GM12865 (cell line): ENCODE results near the gene BOK.

Experiments used
- DNase-seq: peaks from one replicate; pipeline ENCODE4 v3.0.0; 2010; ENCODE audit warnings: low read depth
- H3K4me3 ChIP-seq: 2 replicates; pipeline ENCODE4 v1.5.1; 2011; ENCODE audit warnings: mild to moderate bottlenecking, low read depth, low read length, control low read depth
- CTCF ChIP-seq: IDR thresholded peaks from 2 replicates; pipeline ENCODE4 v1.5.1; 2011; ENCODE audit warnings: low read length, control low read depth, low read depth, inconsistent platforms; ENCODE audit not compliant: insufficient read depth; ENCODE audit errors: missing control alignments

Gene BOK

DNA sequence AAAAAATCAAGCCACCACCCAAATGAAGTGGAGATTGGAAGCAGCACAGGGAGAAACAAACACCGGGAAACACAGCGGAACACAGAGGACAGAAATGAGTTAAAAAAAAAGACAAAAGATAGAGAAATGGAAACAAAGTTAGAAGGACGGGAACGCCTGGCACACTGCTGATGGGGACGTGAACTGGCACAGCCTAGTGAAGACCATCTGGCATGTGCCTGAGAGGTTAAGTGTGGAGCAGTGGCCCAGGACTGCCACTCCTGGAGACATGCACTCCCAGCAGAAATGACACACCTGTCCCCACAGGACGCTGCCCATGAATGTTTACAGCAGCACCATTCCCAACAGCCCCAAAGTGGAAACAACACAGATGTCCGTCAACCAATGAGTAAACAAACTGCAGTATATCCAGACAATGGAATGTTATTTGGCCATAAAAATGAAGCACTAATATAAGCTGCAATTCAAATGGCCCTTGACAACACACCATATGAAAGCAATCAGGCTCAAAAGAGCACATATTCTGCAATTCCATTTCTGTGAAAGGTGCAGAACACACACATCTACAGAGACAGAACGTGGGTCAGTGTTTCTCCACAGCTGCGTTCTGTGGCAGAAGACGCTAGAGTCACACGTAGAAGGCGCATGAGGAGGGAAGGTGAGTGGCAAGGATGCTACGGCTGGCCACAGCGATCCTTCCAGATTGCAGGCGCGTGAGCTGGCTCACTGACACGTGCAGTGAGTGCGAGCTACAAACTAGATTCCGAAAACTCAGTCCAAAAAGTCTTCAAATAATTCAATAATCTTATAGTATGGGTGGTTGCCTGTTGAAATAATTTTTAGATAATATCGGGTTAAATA is 53.8 kb downstream of the BOK start:
- TF ChIP-seq CTCF, result no peak
- no peak for DNase-seq
- no peak overlapping the region for H3K4me3 ChIP-seq

- TF ChIP-seq CTCF, result no peak
- H3K4me3 ChIP-seq, result no peak overlapping the region
- DNase-seq, result no peak
Measured at GRCh38 chr2:241613017-241613780, 54.7 kb downstream of the BOK start.

DNA sequence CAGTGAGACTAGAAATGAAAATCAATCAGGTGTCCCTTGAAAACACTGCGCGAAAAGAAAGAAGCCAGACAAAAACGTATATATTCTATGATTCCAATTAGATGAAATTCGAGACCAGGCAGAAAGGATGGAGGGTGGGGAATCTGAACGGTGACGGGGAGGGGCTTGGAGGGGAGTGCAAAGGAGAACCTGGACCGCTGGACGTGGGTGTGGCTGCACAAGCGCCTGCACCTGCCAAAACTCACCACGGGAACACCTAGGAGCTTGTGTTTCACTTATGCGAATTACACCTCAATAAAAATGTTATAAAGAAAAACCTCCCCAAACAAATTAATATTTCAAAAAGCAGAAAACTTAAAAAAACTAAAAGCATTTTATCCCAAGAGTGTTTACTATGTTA is 56.5 kb downstream of the BOK start:
- H3K4me3 ChIP-seq, result no peak overlapping the region
- TF ChIP-seq CTCF, result no peak
- DNase-seq, result no peak

- no peak for DNase-seq
- no peak overlapping the region for H3K4me3 ChIP-seq
- TF ChIP-seq CTCF, result no peak
Measured at GRCh38 chr2:241615522-241616052, 57.0 kb downstream of the BOK start.

DNA sequence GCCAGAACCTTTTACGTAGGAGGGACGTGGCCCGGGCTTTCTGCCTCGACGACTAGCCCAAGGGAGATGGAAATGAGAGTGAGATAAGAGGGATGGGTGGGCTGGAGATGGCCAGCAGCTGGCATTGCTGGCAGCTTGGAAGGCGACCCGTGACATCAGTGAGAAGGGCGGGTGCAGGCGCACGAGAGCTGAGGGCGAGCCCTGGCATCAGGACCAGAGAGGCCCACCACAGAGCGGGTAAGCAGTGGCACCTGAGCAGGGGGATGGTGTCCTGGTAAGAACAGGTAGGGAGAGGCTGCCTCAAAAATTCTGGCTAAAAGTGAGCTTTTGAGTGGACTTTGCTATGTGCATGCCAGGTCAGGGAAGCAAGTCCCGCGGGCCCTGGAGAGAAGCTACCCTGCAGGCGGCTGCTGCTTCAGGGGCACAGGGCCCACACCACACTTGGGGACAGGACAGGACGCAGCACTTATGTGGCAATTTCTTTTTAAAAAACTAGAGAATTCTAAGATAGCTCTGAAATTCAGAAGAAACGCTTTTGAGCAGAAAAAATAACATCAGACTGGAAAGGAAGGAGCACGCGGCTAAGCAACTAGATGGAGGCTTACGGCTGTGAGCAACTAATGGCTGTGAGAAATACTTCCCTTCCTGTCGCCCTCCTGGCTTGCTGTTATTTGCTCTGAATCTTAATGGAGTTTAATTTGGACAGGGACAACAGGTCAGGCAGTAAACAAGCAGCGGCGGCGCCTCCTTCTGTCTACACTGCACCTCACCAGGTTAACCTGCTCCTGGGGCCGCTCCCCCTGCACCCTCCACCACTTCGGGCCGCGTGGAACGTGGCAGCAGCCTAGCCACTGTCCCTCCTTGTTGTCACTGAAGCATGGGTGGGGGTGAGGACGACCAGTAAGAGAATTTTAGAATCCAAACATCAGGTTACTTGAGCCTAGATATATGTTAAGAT is 57.9 kb downstream of the BOK start:
- peak overlapping the region; percentile 53 for H3K4me3 ChIP-seq
- DNase-seq, result no peak
- no peak for TF ChIP-seq CTCF

- DNase-seq, result peak; percentile 77
Measured at GRCh38 chr2:241617431-241618154, 59.0 kb downstream of the BOK start.

More at GRCh38 chr2:241617431-241618154, 59.0 kb downstream of the BOK start:
- TF ChIP-seq CTCF, result no peak
- peak overlapping the region; percentile 53 for H3K4me3 ChIP-seq
